ENCODE measurements around the gene ABHD16A. TPM values are rescaled to one million over a fixed set of nuclear protein-coding genes. Genes with fewer than 3 reads are reported as not detected.
A peak's percentile ranks its signal among the peaks of the same experiment; 100 is the strongest.

The ABHD16A gene
- polyA plus RNA-seq, 2 of the 4 experiments (the other 2 are of a cell fraction) = 16.6 to 22.3 TPM

GRCh38 chr6:31734821-31735406 is 31.8 kb upstream of the ABHD16A start:
- Histone ChIP-seq H3K4me1 (peaks cover 45% of the 10 kb centered on the region), H3K27ac (peak overlapping the region; percentile 94 to 99), H3K4me3 (peak overlapping the region; percentile 70), H3K4me2 (peak overlapping the region; percentile 99), H3K9me3 (no peaks in the 10 kb centered on the region)
- ATAC-seq (peak in 1 of 2 experiments; percentile 10; a peak in 2 of 6 replicates), DNase-seq (ENCODE audit: low read depth in 1 of 2, low spot score in 1 of 2) (peak; percentile 53 to 59), FAIRE-seq (no peak)
- ChIA-PET CTCF (interaction anchor here (0.6 kb wide), 1 partner anchor 61 kb away, joined by 3 read pairs; the partner anchor contains the start of gene VARS1), POLR2A (interaction anchor here (0.8 to 1.0 kb wide), 4 partner anchors 32 to 92 kb away, joined by 3 to 5 read pairs (median 4); partner anchors contain the start of genes ABHD16A, HSPA1A, HSPA1B and HSPA1L)
- WGBS (ENCODE audit: missing lambda C conversion rate) = 2% methylated on average over 17 of the region's 18 CpGs
- 0 out of 2 replicates have a peak, but pooled peaks have one; percentile 23 for TF ChIP-seq MAX (IDR thresholded peaks at IDR 0.05)
- TF ChIP-seq FOXS1 (CRISPR knock-in tag; IDR thresholded peaks at IDR 0.05) = no peak
- TF ChIP-seq PBX3 (IDR thresholded peaks at IDR 0.05) = no peak
- no peak for TF ChIP-seq KDM1A (IDR thresholded peaks at IDR 0.05; ENCODE audit: low read depth)
- no peak for TF ChIP-seq ZC3H11A (IDR thresholded peaks at IDR 0.05)
- no peak for TF ChIP-seq RARB (CRISPR knock-in tag; IDR thresholded peaks at IDR 0.05)
- no peak for TF ChIP-seq ZNF302 (CRISPR knock-in tag; IDR thresholded peaks at IDR 0.05)
- no peak for TF ChIP-seq TP53 (CRISPR knock-in tag; IDR thresholded peaks at IDR 0.05)
- no peak for TF ChIP-seq ZFP36 (IDR thresholded peaks at IDR 0.05; ENCODE audit: borderline replicate concordance, partially characterized antibody)
- peak in 1 of 2 experiments; percentile 46; a peak in 1 of 5 replicates for TF ChIP-seq JUN (IDR thresholded peaks at IDR 0.05)
- TF ChIP-seq RNF2 (IDR thresholded peaks at IDR 0.05; ENCODE audit: borderline replicate concordance, low read depth) = no peak
- TF ChIP-seq HOXB5 (CRISPR knock-in tag; IDR thresholded peaks at IDR 0.05) = no peak
- no peak for TF ChIP-seq ELK1 (IDR thresholded peaks at IDR 0.05; ENCODE audit: low read depth, low read length)
- TF ChIP-seq FOSL2 (IDR thresholded peaks at IDR 0.05) = 0 out of 2 replicates have a peak, but pooled peaks have one; percentile 34
- peak; percentile 78; the same call in 1 of the 2 replicates for TF ChIP-seq FOSL2 (CRISPR knock-in tag; IDR thresholded peaks at IDR 0.05)
- TF ChIP-seq FOSB (CRISPR knock-in tag; IDR thresholded peaks at IDR 0.05) = no peak
- TF ChIP-seq BHLHE40 (IDR thresholded peaks at IDR 0.05; ENCODE audit: low read depth, low read length) = no peak
- TF ChIP-seq NR3C1 (IDR thresholded peaks at IDR 0.05) = no peak
- no peak for TF ChIP-seq RFX5 (IDR thresholded peaks at IDR 0.05)
- TF ChIP-seq CHD4 (IDR thresholded peaks at IDR 0.05; ENCODE audit: borderline replicate concordance) = no peak
- no peak for TF ChIP-seq HDAC2 (IDR thresholded peaks at IDR 0.05)

DNA sequence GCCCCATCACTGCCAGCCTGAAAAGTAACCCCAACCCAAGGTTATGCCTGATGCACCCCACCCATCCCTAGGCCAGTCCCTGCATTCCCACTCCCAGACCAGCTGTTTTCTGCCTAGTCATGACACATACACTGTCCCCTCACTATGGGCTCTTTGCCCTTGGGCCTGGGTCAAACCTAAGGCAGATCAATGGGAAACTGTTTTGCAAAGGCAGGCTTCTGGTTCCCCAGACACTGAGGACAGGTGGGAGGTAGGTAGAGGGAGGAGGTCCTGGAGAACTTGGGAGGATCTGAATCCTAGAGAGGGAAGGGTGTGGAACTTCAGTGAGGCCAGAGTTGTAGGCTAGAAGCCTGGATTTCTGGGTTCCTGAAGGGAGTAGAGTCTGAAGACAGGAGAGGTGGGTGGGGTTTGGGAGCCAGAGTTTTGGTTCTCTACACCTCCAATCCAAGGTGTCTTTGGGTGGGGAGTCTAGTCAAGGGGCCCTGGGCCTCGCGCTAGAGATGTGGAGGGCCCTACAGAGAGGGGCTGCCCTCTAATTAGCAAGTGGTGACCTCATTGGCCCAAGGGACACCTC is 31.2 kb upstream of the ABHD16A start:
- FAIRE-seq (no peak), ATAC-seq (no peak), DNase-seq (ENCODE audit: low read depth in 1 of 2, low spot score in 1 of 2) (no peak)
- POLR2A ChIA-PET = interaction anchor here (0.6 to 1.0 kb wide), 4 partner anchors 9 to 93 kb away, joined by 3 to 5 read pairs (median 4); partner anchors contain the start of genes HSPA1A, HSPA1B and HSPA1L
- Histone ChIP-seq H3K4me1 (peaks cover 45% of the 10 kb centered on the region), H3K4me2 (peak overlapping the region; percentile 99), H3K9me3 (no peaks in the 10 kb centered on the region), H3K27ac (peak overlapping the region; percentile 94 to 99), H3K4me3 (peak overlapping the region; percentile 70)
- WGBS (ENCODE audit: missing lambda C conversion rate) = 6% methylated on average over 2 of the region's 2 CpGs
- TF ChIP-seq MAFK (IDR thresholded peaks at IDR 0.05; ENCODE audit: partially characterized antibody) = peak; percentile 2
- TF ChIP-seq ESRRA (IDR thresholded peaks at IDR 0.05; ENCODE audit: borderline replicate concordance, low read length) = no peak
- TF ChIP-seq EHF (CRISPR knock-in tag; IDR thresholded peaks at IDR 0.05) = no peak
- CTCF ChIA-PET = interaction anchor here (0.6 kb wide), 1 partner anchor 62 kb away, joined by 3 read pairs; the partner anchor contains the start of gene VARS1

All from A549 (cell line).